Femur (tissue), 1 donor: ENCODE results near the gene STK35.

Experiments
- DNase-seq: peaks from one replicate; pipeline ENCODE4 v3.0.0-alpha.2; 2017

The STK35 gene

DNA sequence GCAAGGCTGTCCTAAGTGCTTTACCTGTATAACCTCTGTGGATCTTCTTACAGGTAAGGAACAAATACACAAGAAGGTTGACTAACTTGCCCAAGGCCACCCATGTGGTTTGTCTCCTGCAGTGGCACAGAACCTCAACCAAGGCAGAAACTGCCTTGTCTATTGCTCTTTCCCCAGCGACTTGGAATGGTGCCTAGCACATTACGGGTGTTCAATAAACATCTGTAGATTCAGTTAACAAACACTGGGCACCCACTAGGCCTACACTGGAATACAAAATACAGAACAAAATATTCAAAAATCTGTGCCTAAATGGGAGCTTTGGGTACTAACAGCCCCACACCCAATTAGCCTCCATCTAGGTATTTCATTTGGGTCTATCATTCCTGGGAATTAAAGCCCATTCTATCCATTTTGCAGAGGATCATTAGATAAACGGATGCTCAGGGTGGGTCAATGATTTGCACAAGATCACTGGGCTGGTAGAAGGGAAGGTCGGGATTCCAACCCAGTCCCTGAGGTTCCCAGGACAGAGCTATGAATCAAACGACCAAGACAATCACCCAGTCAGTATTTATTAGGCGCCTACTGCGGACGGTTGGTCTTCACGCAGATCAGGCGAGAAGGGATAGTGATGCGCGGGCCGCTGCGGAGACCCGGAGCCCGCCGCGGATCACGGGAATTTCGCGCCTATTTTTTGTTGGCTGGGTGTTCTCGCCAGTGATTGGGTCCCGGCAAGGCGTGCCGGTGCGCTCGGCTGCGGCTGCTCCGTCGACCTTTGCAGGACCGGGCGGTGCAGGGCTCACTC lies at the start of gene STK35:
TSS of gene STK35 (plus strand) at position 771 of the 808 bp plus-strand sequence. CDS start 55 bp downstream, outside the sequence.
- DNase-seq: peak; percentile 82

DNA sequence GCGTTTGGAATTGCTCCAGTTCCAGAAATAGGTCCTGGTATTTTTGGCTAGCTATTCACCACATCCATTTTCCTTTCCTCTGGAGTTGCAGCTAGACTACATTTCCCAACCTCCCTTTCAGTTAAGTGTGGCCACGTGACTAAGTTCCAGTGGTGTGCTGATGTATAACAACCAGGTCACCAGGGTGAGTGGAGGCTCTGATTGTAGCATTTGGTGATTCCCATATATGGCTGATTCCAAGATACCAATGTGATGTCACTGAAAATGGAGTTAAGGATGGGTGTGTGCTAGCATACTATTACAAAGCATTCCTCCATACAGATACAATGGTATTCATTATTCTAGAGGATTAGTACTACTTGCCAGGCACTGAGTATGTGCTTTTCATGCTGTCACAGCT lies 49.7 kb upstream of the STK35 start:
- no peak for DNase-seq

DNA sequence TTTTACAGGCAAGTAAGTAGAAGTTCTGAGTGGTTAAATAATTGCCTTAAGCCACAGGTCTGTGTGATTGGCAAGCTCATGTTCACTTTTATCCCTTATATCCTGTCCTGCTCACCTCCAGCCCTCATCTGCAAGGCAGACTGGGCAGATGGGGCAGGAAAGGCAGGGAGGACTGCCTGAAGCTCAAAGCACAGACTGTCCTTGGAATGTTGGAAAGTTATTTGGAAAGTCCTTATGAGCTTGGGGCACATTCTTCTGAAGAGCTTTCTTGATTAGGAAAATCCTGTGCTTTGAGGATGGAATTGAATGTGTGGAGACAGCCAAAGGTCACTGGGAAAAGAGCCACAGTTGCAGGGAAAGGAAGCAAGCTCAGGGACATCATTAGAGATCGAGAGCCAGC lies 48.9 kb upstream of the STK35 start:
- DNase-seq: no peak

DNA sequence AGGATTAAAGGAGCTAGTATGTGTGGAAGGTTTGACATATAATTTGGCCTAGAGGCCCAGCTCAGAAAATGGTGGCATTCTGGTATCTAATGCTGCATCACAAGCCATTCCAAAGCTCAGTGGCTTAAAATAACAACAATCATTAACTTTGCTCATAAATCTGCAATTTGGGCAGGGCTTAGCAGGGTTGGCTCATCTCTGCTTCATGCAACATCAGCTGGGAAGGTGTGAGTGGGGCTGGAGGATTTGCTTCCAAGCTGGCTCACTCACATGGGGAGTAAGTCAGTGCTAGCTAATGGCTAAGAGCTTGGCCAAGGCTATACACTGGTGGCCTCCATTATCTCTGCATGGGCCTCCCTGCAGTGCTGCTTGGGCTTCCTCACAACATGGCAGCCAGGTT lies 48.0 kb upstream of the STK35 start:
- no peak for DNase-seq

DNA sequence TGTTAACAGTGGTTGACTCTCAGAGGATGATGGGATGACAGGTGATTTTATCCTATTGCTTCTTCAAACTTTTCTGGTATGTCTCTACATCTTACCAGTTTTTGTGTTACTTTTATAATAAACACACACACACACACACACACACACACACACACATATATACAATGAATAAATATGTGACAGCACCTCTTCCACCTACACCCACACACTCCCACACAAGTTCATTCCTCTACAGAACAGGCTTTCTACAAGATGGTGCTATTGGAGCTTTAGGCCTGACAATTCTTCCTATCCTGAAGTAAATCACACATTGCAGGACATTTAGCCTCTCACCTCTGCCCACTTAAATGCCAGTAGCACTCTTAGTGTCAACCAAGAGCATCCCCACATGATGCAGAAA lies 46.7 kb upstream of the STK35 start:
- no peak for DNase-seq

DNA sequence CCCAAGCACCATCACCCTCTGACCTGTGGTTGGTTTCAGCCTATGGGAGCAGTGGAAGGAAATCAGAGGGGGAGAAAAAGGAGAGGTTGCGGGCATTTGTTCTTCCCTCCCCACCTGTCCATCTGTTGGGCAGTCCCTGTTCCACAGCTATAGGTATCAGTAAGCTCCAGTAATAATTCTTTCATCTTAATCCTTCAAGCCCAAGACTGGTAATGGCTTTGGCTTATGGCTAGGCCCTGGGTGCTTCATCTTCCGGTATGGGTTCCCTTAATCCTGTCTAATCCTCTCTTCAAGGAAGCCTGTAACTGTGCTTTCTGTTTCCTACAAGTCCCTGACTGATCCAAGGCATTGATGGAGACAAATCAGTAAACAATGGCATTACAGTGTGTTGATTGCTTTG lies 42.2 kb upstream of the STK35 start:
- DNase-seq: no peak

DNA sequence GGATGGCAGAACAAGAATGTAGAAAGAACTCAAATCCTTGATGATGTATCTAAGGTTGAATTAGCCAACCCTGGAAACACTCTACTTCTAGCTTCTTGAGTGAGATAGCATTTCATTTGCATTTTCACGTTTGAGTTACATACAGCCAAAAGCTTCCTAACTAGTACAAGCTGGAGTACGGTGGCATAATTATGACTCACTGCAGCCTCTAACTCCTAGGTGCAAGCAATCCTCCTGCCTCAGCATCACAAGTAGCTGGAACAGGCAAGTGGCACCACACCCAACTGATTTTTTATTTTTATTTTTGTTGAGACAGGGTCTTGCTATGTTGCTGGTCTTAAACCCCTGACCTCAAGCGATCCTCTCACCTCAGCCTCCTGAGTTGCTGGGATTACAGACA lies 36.5 kb upstream of the STK35 start:
- DNase-seq: no peak

DNA sequence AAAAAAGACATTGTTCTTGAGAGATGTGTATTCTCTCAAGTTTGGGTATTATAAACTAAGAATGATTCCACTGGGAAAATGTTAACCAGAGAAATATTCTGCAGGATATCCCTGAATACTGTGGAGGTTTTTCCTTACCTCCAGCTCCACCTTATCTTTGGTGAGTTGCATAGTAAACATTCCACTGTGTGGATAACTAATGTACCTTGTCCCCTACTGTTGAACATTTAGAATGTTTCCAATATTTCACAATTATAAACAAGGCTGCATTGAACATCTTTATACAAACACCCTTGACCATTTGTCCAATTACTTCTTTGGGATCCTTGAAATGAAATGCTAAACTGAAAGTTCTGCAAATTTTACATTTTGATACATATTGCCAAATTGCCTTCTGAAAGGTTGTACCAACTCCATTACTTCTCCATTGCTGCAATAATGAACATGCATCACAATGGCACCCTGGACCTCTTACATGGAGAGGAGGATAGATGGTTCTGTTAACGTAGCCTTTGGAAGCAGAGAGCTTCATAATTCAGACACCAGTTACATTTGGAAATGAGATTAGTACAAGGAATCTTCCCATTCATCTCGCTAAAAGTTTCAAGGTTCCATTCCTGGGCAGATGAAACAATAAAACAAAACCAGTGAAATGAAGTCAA lies 35.0 kb upstream of the STK35 start:
- no peak for DNase-seq

DNA sequence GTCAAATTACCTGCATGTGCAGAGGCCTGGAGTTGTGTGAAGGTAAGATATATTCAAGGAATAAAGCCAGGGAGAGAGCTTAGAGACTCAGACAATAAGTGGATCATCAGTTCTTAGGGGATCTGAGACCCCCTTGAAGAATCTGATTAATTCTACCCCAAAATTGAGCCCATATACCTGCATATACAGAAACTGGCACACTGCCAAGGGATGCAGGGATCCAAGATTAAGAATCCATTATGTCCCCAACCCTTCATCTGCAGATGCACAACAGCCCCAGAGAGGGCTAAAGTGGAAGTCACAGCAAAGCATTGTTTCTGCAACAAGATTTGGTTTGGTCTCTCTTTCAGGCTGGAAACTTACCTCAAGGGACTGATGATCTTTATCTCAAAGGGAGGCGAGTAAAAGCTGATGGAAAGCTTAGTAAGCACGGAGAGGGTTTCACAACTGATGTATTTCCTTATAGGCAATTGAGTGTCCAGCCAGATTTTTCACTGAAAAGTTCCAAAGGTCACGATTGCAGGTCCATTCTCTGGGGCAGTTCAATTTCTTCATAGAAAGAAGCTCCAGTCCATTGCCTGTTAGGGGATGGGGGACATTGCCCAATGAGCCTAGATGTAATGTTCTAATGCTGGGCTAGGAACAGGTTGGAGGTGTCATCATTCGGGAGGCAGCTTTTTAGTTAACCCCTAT lies 20.9 kb upstream of the STK35 start:
- no peak for DNase-seq

DNA sequence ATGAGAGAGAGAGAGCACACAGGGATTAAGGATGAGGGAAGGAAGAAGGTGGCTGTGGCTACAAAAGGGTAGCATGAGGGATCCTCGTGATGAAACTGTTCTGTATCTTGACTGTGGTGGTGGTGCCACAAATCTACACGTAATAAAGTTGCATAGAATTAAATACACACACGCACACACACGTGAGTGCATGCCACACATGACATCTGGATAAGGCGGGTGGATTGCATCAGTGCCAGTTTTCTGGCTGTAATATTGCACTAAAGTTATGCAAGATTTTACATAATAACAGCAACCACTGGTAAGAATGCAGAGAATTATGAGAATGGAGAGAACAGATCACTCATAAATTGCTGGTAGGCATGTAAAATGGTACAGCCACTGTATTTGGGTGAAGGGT lies 16.9 kb upstream of the STK35 start:
- DNase-seq: no peak

DNA sequence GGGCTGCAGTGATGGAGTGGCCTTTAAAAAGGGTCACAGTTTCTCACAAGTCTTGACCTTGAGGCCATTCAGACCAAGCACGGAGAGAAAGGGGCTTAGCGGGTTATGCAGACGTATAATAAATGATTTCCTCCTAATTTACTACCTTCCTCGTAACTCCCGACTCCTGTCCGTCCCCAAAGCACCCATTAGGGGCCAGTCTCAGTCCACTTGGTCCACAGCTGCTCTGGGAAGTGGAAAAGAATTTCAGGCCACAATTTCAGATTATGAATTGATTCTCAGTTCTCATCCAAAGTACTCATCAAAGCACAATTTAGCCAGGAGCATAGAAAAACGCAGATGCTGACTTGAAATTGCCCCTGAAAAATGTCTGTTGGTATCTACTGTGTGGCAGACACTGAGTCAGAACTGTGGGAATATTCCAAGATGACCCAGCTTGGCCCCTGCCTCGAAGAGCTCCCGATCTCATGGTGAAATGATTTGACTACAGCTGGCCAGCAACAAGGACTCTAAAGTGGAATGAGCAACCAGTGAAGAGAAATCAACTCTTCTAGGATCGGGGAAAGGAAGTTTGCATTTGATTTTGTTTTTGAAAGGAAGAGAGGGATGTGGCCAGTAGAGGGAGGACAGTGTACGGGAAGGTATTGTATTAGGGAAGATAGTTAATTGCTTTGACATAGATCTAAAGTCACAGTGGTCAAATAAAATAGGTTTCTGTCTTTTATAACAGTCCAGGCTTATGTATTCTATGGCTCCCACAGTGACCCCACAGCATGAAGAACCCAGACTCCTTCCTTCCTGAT lies 15.2 kb upstream of the STK35 start:
- no peak for DNase-seq

DNA sequence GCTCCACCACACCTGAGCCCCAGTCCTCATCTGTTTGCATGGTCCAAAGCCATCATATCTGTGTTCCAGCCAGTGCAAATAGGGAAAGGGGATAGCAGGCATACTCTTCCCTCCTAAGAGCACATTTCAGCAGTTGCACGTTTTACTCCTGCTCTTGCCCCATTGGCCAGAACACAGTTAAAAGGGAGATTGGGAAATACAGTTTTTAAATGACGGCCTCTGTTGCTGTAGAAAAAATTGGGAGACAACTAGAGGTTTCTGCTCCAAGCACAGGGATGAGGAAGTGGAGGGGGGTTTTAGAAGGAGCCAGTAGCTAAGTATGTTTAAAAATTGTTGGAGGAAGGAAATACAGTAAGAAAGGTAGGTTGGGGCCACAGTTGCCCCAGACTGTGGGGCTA lies 14.6 kb upstream of the STK35 start:
- DNase-seq: no peak

DNA sequence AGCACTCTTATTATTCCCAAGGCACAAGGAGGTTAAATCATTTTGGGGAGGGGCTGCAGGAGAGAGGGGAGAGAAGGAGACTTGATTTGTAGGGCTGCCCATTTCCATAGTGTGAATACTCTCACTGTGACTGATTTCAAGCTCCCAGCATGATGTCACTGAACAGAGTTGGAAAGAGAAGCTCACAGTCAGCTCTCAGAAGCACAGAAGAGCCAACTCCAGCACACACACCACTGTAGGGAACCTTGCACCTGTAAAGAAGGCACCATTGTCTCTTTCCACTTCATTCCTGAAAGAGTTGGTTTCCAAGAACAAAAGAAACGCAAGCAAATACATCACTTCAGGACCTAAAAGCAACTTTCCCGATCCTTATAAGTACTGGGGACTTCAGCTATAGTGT lies 12.7 kb upstream of the STK35 start:
- no peak for DNase-seq

DNA sequence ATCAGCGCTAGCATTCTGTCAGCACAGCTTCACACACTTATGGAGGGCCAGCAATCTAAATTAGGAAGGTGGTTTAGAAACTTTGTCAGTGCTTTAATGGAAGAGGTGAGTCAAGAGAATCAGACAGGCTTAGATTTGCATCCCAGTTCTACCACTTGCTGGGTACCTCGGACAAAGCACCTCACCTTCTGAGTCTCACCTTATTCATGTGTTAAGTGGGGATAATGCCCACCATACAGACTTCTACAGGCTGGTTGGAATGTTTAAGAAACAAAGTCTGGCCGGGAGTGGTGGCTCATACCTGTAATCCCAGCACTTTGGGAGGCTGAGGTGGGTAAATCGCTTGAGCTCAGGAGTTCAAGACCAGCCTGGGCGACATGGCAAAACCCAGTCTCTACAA lies 12.2 kb upstream of the STK35 start:
- no peak for DNase-seq

DNA sequence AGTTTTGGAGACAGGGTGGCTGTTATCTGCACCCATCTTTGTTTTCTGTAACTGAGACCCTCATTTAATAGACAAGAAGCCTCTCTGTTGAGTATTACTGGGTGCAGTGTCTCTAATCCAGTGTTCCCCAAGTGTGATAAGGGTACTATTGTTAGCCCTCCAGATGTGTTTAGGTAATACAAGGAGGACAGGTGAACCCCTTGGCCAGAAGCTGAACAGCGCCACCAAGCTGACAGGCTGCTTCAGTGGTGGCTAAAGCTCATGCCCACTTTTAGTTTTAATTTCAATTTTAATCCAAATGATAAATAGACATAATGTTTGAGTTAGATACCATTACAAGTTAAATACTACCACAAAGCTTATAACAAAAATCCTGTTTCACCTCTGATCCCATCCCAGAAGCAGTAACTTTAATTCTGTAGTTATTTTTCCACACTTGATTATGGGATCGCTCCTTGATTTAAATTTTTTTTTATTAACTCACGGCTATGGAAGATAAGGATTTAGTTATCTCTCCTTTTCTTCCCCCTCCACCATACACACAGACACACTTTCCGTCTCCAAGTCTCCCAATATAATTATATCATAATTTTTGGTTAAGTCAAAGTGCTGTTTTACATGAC lies 8.4 kb upstream of the STK35 start:
- no peak for DNase-seq

DNA sequence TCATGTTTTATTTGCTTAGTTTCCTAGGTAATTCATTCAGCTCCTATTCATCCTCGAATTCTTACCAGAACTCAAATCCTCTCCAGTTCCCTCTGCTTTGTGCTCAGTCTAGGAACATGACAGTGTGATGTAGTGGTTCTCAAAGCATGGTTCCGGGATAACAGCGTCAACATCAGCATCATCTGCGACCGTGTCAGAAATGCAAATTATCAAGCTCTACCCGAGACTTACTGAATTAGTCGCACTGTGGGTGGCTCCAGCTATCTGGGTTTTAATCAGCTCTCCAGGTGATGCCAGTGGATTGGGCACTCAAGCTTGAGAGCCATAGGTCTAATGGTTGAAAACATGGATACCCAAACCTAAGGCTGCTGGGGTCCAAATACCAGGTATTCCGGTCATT lies 7.7 kb upstream of the STK35 start:
- no peak for DNase-seq

DNA sequence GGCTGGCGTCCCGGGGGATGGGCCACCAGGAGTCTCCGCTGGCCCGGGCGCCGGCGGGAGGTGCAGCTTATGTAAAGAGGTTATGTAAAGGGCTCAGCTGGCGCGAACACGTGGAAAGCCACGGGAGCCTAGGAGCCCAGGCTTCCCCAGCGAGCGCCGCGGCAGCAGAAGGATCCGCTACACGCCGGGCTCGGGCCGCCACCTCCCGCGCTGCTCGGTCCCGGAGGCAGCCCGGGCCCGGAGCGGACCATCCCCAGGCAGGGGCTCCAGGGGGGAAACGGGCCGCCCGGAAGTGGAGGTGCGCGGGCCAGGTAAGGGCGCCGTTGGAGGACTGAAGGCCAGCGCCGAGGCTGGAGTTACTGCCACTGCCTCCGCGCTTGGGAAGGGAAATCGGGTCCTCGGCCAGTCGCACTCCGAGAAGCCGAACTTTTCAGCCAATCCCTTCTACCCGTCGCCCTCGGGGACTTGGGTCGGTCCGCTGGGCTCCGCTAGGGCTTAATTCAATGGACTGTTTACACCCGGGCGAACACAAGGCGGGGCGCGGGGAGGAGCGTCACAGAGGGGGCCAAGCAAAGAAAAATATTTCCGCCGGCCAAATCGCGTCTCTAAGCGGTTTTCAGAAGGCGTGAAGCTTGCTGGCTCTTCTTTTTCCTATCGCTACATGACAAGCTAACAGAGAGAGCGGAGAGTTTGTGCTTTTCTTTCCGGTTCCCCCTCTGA lies 398 bp downstream of the STK35 start:
- peak; percentile 94 for DNase-seq

DNA sequence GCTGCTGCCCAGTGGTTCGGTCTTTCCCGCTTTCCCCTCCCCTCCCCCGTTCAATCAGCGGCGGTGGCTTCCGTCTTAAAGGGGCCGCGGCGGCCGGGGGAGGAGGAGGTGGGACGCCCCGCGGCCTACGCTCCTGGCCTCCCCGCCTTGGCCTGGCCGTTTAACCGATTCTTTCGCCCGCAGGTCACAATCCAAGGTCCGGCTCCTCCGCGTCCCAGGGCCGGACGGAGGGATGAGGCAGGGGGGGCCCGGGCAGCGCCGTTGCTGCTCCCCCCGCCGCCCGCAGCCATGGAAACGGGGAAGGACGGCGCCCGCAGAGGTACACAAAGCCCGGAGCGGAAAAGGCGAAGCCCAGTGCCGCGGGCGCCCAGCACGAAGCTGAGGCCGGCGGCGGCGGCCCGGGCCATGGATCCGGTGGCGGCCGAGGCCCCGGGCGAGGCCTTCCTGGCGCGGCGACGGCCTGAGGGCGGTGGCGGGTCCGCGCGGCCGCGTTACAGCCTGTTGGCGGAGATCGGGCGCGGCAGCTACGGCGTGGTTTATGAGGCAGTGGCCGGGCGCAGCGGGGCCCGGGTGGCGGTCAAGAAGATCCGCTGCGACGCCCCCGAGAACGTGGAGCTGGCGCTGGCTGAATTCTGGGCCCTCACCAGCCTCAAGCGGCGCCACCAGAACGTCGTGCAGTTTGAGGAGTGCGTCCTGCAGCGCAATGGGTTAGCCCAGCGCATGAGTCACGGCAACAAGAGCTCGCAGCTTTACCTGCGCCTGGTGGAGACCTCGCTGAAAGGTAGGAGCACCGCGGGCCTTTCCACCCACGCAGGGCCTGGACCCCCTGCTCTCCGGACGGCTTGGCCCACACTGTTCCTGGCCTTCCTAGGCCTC lies 1.2 kb downstream of the STK35 start:
- peak; percentile 92 for DNase-seq

DNA sequence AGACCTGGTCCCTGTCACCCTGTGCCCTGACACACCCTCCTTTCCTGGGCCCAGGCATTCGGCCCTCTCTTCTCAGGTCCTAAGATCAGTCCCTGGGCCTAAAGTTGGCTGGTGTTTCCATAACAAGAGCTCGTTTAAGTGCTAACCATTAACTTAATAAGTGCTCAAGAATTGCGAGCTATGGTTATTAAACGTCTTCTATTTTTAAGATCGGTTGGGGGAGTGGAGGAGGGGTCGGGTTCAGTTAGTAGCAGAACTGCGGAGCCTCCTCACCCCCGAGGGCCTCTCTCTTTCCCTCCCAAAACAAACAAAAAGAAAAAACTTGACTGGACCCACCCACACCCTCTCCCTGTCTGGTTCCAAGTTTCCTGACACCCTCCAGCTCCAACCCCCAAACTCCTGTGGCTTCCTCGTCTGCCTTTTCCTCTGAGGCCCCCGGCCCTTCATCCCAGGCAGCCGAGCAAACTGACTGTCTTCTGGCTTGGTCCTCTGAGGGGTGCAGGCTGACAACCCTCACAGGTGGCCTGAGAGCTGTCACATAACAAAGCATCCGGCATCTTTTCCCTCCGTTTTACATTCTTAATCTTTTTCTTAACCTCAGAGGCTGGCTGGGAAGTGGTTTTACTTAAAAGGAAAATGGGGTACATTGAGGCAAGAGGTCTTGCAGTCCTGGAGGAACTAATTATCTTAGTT lies 2.0 kb downstream of the STK35 start:
- DNase-seq: peak; percentile 32

DNA sequence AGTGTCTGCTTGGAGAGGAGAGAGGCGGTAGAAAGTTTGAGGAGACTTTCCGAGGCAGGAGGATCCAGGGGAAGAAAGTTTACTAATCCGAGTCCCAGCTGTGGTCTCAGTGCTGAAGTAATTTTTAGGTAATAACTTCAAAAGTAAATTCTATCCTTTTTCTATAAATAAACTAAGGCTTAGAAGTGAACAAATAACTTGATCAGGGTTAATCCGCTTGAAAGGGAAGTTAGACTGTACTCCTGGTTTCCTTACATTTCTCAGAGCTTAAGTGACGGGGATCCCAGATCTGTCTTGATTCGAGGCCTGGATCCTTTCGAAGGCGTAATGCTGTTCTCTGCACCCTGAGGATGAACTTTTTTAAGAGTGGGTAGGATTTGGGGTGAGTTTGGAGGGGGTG lies 2.6 kb downstream of the STK35 start:
- DNase-seq: no peak
